Stimulated activated naive CD8-positive, alpha-beta T cell treated with anti-CD3 and anti-CD28 coated beads, Interleukin-15, Interleukin-2, amounts not matched to agents 100 ng/mL and 50 ng/mL, for 24 hours (primary cell): ENCODE results near the gene COL18A1.

Experiments used
- H3K27ac Mint-ChIP-seq: one replicate; pipeline ENCODE4 v1.8.0; 2021; ENCODE audit warnings: mild to moderate bottlenecking, mixed read lengths
- H3K27me3 Mint-ChIP-seq: one replicate; pipeline ENCODE4 v1.8.0; 2021; ENCODE audit warnings: mixed read lengths
- H3K36me3 Mint-ChIP-seq: one replicate; pipeline ENCODE4 v1.8.0; 2021; ENCODE audit warnings: low read depth, mixed read lengths
- H3K4me1 Mint-ChIP-seq: one replicate; pipeline ENCODE4 v1.8.0; 2021; ENCODE audit warnings: low read depth, mixed read lengths
- H3K4me3 Mint-ChIP-seq: one replicate; pipeline ENCODE4 v1.8.0; 2021; ENCODE audit warnings: mild to moderate bottlenecking, mixed read lengths
- H3K9me3 Mint-ChIP-seq: one replicate; pipeline ENCODE4 v1.8.0; 2021; ENCODE audit warnings: mixed read lengths

Gene COL18A1

DNA sequence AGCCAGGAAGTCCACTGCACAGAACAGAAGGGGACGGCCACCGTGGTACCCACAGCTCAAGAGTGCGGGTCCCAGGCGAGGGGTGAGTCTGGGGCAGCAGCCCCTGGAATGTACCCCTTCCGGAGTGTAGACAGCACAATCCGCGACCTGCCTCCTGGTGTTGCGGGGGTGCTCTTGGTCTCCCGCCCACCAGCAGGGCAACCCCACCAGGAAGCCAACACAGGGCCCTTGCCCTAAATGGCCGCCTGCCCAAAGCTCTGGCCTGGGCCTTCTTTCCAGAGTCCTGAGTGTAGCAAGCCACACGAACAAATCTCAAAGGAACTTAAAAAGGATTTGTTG lies 138.4 kb downstream of the COL18A1 start:
- Mint-ChIP-seq H3K27me3 (no peaks in the 10 kb centered on the region), H3K36me3 (peaks cover 8% of the 10 kb centered on the region), H3K27ac (no peak overlapping the region), H3K4me3 (peak overlapping the region; percentile 66), H3K9me3 (no peaks in the 10 kb centered on the region), H3K4me1 (peaks cover 21% of the 10 kb centered on the region)

DNA sequence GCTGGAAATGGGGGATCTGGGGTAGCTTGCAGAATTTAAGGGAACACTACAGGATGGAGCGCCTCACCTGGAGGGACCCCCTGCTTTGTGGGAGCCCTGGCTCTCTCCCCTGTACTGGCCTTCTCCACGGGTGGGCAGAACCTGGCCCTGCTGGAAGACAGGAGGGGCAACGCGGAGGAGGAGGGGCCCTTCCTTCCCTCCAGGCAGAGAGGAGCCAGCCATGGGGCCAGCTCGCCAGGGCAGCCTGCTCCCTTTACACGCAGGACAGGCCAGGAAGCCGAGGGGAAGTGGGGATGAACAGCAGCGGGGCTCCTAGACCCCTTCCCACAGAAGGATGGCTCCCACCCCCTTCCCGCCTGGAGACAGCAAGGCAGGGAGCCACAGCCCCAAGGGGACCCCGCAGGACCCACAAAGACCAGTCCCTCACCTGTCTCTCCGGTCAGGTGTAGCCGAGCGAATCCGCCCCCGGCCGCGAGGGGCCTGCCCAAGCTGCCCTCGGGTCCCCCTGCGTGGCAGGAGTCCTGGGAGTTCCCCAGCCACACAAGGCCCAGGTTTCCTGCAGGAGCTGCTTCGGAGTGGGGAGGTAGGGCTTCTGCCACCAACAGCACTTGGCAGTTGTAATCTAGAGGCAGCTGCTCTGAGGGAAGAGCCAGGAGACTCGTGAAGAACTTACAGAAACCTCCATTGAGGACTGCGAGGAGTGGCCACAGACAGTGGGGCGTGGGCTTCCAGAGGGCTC lies 138.9 kb downstream of the COL18A1 start:
- peaks cover 24% of the 10 kb centered on the region for H3K4me1 Mint-ChIP-seq
- peaks cover 8% of the 10 kb centered on the region for H3K36me3 Mint-ChIP-seq
- H3K27ac Mint-ChIP-seq = no peak overlapping the region
- no peaks in the 10 kb centered on the region for H3K9me3 Mint-ChIP-seq
- peak overlapping the region; percentile 66 for H3K4me3 Mint-ChIP-seq
- no peaks in the 10 kb centered on the region for H3K27me3 Mint-ChIP-seq

DNA sequence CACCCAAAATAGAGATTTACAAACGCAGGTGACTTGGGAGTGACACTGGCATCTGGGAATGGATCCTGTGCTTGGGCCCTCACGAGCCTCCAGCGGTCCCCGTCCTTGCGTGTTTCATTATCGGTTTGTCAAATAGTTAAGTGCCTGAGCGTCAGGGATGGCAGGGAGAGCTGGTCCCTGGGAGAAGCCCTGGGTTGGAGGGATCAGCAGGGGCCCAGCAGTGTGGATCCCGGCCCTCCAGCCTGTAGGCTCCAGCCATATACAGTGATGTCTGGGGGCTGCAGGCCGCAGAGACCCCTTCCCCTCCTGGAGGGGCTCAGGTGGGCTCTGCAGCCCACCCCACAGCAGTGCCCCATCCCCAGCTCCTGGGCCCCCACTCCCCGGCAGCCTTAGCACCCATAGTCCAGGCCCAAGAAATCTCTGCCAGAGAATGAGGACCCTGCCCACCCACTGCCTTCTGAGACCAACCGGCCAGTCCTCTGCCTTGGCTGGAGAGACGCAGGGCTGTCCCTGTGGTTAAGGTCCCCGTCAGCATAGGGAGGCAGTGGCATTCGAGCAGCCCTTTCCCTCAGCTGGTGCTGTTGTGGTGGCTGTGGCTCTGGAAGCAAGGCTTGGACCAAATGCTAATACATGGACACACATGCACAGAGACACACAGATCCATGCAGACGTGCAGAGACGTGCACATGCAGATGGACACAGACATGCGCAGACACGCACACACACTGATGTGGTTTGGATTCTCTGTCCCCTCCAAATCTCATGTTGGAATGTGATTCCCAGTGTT lies 139.7 kb downstream of the COL18A1 start:
- Mint-ChIP-seq H3K36me3 (peaks cover 8% of the 10 kb centered on the region), H3K27me3 (no peaks in the 10 kb centered on the region), H3K4me1 (peaks cover 26% of the 10 kb centered on the region), H3K4me3 (no peak overlapping the region), H3K9me3 (no peaks in the 10 kb centered on the region), H3K27ac (peak overlapping the region; percentile 38)

DNA sequence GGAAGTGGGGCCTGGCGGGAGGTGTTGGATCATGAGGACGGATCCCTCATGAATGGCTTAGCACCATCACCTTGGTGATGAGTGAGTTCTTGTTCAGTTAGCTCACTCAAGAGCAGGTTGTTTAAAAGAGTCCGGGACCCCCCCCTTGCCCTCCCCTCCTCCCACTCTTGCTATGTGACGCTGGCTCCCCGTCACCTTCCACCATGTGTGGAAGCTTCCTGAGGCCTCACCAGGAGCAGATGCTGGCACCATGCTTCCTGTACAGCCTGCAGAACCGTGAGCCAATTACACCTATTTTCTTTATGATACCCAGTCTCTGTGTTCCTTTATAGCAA lies 140.2 kb downstream of the COL18A1 start:
- Mint-ChIP-seq H3K27me3 (no peaks in the 10 kb centered on the region), H3K27ac (peak overlapping the region; percentile 38), H3K36me3 (peaks cover 8% of the 10 kb centered on the region), H3K4me1 (peaks cover 23% of the 10 kb centered on the region), H3K9me3 (no peaks in the 10 kb centered on the region), H3K4me3 (no peak overlapping the region)

- H3K4me1 Mint-ChIP-seq = peaks cover 24% of the 10 kb centered on the region
- H3K27ac Mint-ChIP-seq = no peak overlapping the region
- H3K27me3 Mint-ChIP-seq = no peaks in the 10 kb centered on the region
- peaks cover 2% of the 10 kb centered on the region for H3K36me3 Mint-ChIP-seq
- H3K4me3 Mint-ChIP-seq = no peak overlapping the region
- H3K9me3 Mint-ChIP-seq = no peaks in the 10 kb centered on the region
Measured at GRCh38 chr21:45545691-45546531, 140.9 kb downstream of the COL18A1 start.

- H3K4me3 Mint-ChIP-seq = no peak overlapping the region
- no peaks in the 10 kb centered on the region for H3K9me3 Mint-ChIP-seq
- peaks cover 32% of the 10 kb centered on the region for H3K4me1 Mint-ChIP-seq
- H3K36me3 Mint-ChIP-seq = no peaks in the 10 kb centered on the region
- no peak overlapping the region for H3K27ac Mint-ChIP-seq
- H3K27me3 Mint-ChIP-seq = no peaks in the 10 kb centered on the region
Measured at GRCh38 chr21:45546636-45547544, 141.9 kb downstream of the COL18A1 start.

DNA sequence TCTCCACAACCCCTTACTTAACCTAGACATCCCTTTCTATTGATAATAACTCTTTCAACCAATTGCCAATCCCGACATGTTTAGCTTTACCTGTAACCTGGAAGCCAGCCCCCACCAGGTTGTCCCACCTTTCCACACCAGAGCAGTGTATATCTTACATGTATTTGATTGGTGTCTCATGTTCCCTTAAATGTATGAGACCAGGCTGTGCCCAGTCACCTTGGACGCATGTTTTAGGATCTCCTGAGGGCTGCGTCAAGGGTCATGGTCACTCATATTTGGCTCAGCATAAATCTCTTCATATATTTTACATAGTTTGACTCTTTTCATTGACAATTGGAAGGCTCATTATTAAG lies 142.6 kb downstream of the COL18A1 start:
- H3K27me3 Mint-ChIP-seq = no peaks in the 10 kb centered on the region
- H3K9me3 Mint-ChIP-seq = no peaks in the 10 kb centered on the region
- H3K36me3 Mint-ChIP-seq = no peaks in the 10 kb centered on the region
- H3K4me1 Mint-ChIP-seq = peaks cover 36% of the 10 kb centered on the region
- H3K27ac Mint-ChIP-seq = no peak overlapping the region
- H3K4me3 Mint-ChIP-seq = no peak overlapping the region

DNA sequence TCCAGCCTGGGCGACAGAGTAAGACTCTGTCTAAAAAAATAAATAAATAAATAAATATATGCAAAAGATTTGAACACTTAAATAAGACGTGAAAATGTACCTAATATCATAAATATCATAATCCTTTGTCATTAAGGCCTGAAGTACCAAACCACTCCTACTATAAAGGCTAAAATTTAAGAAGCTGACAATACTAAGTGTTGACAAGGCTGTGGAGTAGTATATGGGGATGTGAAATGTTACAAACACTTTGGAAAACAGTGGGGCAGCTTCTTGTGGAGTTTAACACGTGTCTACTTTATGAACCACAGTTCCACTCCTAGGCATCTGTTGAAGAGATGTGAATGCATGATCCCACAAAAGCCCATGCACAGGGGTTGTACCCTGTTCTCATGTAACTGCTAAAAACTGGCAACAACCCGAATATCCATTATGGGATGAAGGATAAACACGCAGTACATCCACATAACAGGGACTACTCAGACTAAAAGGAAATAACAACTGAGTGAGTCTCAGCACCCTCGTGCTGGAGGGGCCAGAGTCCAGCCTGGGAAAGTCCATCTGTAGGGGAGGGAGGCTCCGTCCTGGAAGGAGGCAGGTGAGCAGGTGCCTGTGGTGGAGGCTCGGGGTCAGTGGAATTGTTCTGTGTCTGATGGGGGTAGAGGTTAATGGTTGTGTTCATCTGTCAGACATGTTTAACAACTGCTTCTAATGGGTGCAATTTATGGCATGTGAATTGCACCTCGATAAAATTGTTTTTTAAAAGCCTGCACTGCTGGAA lies 143.9 kb downstream of the COL18A1 start:
- H3K4me1 Mint-ChIP-seq = peaks cover 36% of the 10 kb centered on the region
- H3K9me3 Mint-ChIP-seq = no peaks in the 10 kb centered on the region
- H3K27me3 Mint-ChIP-seq = no peaks in the 10 kb centered on the region
- H3K36me3 Mint-ChIP-seq = no peaks in the 10 kb centered on the region
- no peak overlapping the region for H3K4me3 Mint-ChIP-seq
- no peak overlapping the region for H3K27ac Mint-ChIP-seq

DNA sequence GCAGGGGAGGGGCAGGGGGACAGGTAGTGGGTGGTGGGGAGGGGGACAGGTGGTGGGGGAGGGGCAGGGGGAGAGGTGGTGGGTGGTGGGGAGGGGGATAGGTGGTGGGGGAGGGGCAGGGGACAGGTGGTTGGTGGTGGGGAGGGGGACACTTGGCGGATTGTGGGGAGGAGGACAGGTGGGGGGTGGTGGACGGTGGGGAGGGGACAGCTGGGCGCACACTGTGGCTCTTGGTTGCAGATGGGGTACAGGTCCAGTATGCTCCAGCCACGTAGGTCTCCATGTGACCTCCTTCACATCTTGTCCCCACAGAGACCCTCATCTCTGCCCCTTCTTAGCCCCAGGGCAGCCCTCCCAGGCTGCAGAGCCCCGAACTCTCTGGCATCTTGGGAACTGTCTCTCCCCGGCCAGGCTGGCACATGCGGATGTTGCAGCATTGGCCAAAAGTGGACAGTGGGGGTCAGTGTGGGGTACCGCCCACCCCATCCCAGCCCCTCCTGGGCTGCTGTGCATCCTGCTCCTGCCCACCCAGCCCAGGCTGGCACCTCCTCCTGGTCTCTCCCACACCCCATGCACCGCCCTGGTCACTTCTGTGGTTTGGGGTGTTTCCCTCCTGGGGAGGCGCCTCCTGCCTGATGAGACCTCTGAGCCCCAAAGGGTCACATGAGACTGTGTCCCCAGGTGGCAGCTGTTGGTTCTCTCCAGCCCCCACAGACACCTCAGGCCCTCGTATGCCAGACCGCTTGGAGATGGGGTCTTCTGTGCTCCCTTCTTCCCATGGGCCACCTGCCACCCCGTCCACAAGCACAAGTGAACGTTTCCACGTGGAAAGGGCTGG lies 144.9 kb downstream of the COL18A1 start:
- Mint-ChIP-seq H3K36me3 (no peaks in the 10 kb centered on the region), H3K9me3 (no peaks in the 10 kb centered on the region), H3K27me3 (no peaks in the 10 kb centered on the region), H3K27ac (peak overlapping the region; percentile 97), H3K4me3 (peak overlapping the region; percentile 51), H3K4me1 (peaks cover 41% of the 10 kb centered on the region)

DNA sequence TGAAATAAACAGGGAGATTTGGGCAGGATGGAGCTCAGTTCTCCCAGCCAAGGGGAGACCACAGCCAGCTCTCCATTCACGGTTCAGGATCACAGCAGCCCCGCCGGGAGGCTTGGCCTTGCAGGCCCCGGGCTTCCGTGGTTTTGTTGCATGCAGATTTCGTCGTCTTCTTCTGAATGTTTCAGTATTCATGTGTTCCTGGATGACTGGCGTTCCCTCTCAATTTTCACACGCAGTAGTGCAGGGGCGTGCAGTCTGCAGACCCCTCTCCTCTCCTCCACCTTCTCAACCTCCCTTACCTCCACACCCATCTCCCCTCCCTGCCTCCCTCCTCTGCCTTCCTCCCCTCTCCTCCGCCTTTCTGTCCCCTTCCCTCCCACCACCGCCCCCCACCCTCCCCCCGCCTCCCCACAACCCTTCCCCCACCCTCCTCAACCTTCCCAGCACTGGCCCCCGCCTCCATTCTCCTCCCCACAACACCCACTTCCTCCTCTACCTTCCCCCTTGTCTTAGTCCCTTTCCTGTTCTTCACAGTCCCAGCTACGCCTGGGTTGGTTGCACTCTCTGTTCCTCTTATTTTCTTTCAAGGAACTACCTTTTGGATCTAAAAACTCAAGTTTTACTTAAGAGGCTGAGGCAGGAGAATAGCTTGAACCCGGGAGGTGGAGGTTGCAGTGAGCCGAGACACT lies 145.7 kb downstream of the COL18A1 start:
- Mint-ChIP-seq H3K4me1 (peaks cover 41% of the 10 kb centered on the region), H3K4me3 (peak overlapping the region; percentile 79), H3K36me3 (no peaks in the 10 kb centered on the region), H3K27ac (peak overlapping the region; percentile 97), H3K27me3 (no peaks in the 10 kb centered on the region), H3K9me3 (no peaks in the 10 kb centered on the region)

DNA sequence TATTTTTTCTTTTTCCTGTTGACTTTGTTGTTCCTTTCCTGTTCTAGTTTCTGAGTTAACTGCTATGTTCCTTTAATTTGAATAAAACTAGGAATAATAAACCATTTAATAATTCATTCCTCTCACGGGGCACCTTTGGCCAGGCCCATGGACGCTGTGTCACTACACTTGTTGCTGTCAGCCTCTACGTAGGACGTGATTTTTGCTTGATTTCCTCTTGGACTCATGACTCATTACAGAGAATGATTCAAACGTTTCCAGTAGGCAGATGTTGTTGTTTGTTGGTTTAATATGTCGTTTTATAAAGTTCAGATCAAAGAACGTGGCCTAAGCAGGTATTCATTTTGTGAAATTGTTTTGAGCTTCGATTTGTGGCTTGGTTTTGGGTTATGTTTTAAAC lies 146.4 kb downstream of the COL18A1 start:
- peak overlapping the region; percentile 97 for H3K27ac Mint-ChIP-seq
- H3K4me3 Mint-ChIP-seq = peak overlapping the region; percentile 79
- no peaks in the 10 kb centered on the region for H3K27me3 Mint-ChIP-seq
- peaks cover 41% of the 10 kb centered on the region for H3K4me1 Mint-ChIP-seq
- H3K9me3 Mint-ChIP-seq = no peaks in the 10 kb centered on the region
- no peaks in the 10 kb centered on the region for H3K36me3 Mint-ChIP-seq

DNA sequence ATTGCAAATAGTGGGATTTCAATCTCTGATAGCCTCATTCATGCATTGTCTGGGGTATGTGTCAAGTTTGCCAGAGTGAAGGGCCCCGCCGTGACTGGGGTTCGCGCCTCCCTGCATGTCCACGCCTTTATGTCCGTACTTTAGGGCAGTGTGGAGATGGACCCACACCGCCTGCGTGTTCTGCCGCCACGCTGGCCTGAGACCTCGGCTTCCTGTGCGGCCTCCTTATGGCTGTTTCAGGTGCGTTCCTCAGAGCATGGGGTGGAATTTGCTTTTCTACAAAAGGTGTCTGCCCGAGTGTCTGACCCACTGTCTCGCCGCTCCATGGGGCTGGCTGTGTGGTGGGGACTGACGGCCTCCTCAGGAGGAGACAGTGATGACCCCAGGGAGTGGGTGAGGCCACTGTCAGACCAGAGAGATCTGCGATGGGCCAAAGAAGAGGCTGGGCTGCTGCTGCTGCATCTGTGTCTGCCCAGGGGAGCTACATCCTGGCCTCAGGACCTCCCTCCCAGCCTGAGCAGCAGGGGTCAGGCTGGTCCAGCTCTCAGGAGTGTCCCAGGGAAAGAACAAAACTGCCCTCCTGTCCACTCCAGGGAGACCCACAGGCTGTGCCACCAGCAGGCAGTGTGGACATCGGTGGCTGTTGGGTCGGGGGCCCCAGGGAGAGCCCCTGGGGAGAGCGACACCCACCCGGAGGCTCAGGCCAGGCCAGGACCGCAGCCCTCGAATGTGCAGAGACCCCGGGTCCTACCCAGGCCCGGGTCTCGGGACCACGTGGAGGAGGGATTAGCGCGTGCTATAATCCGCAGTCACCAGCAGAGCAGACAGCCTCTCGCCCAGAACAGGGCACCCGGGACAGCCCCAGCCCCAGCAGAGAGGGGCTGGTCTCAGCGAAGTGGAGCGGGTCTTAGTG lies 147.1 kb downstream of the COL18A1 start:
- Mint-ChIP-seq H3K27me3 (no peaks in the 10 kb centered on the region), H3K9me3 (no peaks in the 10 kb centered on the region), H3K4me1 (peaks cover 41% of the 10 kb centered on the region), H3K36me3 (no peaks in the 10 kb centered on the region), H3K27ac (peak overlapping the region; percentile 97), H3K4me3 (peak overlapping the region; percentile 79)
